ENCODE measurements around the gene DPH2.

DPH2 gene

DNA sequence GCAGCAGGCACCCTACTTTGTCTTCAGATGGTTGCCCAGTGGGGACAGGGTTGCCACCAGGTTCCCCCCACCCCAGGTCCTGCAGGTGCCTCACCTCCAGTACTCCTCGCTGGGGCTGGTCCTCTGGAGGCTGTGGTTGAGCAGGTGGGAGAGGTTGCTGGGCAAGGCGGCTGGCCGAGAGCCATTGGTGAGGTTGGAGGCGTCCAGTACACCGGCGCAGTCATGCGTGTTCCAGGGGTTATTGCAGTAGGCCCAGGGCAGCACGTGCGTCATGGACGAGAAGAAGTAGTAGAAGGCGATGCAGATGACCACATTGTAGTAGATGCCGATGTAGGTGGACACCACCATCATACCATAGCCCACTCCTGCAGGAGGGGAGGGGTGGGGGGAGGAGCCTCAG, 38.4 kb downstream of the DPH2 start:
- DNase-seq: no peak

DNA sequence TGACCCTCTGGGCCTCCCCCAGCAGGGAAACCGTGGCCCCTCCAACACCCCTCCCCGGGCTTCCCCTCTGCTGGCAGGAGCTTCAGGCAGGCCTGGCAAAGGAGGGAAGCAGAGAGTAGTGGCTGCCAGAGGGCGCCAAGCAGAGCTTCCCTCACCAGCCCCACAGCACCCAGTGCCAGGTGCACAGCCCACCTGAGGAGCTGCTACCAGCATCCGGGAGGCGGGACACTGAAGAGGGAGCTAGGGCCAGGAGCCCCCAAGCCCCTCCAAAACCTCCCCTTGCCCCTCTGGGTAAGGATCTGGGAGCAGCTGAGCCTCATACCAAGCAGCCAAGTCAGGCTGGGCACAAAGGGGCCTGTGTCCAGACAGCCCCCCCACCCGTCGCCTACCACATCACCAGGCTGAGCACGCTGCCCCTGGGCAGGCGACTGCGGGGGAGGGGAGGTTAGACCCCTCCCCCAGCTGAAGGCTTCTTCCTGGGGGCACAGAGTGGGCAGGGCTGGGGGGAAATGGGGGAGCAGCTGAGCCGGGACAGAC, 41.2 kb downstream of the DPH2 start:
- DNase-seq: no peak

DNA sequence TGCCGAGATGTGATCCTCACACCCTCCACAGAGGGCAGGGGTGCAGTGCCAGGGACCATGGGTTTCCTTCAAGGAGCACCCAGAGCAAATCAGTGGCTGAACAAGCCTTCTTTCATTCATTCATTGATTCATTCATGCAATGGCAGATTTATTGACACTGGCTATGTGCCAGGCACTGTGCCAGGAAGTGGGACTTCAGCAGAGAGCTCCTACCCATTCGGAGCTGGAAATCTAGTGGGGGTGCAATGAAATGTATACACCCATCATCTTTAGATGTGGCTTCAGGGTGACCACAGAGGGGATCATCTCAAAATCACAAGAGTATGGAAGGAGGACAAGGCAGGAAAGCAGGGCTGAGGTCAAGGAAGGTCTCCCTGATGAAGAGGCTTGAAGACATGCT, 42.6 kb downstream of the DPH2 start:
- DNase-seq: no peak

DNA sequence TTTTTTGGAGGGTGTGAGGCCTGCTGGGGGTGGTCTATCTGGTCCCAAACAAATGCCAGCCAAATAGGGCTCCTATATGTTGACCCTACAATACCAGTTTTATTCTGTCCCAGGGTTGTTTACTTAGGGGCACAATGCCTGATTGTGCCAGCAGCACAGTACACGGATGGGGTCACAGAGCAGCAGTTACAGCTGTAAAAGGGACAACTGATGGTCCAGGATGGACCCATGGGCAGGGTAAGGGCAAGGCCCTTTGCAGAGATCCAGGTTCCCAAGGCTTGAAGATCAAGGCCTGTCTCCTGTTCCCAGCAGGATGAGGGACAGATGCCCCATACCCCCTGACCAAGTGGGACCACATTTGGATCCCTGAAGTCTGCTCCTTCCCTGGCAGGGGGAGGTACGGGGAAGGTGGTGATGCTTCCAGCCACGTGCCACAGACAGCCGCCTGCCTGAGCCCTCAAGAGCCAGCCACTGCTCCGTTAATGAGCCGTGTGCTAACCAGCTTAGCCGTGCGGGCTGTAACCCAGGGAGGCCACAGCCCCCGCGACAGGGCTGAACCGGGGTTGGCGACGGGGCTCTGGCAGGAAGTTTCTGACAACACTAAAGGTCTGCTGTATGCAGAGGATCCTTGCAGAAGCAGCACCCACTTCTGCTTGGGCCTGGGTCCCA, 43.3 kb downstream of the DPH2 start:
- DNase-seq: no peak

DNA sequence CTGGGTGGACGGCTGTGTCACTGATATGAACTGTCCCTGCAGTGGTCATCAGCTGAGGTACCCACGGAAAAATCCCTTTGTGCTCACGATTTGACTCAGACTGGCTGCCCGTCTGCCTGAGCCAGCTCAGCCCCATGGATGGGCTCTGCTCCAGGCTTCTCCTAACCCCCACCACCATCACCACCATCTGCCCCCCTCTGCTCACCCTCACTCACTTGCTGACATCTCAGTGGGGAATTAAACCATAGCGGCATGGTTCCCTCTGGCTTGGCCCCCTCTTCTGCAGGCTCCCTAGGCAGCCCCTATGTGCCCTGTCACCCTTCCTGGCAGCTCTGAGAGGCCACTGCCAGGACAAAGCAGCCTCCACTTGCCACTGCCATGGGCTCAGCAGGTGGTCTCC, 44.1 kb downstream of the DPH2 start:
- no peak for DNase-seq

DNA sequence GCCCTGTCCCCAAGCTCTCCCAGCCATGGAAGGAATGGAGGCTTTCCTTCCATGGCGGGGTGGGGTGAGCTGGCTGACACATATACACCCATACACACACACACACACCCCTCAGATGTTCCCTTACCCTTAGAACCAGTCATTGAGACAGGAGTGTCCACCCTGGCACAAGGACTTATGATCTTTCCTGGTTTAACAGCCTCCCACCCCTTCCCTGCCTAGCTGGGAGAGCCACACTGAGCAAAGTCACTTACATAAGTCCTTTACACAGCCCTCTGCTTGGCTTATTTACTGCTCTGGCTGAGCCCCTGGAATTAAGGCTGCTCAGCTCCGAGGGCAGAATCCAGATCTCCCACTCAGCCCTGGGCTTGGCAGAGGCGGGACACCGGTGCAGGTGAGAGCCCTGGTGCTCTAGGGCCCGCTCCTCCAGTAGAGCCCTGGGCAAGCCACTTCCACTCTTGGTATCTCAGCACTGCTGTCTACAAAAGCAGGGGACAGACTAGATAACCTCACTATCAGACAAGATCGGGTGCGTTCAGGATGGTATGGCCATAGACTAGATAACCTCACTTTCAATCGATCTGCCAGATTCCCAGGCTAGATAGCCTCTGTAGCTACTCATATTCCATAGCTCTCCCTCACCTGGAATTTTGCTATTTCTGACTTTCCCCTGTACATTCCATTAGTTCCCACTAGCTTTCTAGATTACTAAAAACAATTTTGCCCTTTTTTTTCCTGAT, 44.7 kb downstream of the DPH2 start:
- no peak for DNase-seq

DNA sequence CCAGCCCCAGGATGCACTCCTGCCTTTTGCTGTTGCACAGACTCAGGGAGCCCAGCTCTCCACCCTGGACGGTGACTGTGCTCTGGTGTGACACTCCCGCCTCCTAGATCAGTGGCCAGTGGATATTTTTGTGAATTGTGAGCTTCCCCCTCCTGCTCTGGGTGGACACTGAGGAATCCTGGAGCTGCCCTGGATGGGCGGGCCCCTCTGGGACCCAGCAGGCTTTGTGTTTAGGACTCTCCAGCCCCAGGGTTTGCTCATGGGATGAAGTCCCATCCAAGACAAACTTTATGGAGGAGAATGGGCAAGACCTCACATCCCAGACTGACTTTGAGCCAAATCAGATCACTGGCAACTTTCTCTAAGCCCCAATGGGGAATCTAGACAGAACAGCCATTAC, 45.4 kb downstream of the DPH2 start:
- DNase-seq: no peak

DNA sequence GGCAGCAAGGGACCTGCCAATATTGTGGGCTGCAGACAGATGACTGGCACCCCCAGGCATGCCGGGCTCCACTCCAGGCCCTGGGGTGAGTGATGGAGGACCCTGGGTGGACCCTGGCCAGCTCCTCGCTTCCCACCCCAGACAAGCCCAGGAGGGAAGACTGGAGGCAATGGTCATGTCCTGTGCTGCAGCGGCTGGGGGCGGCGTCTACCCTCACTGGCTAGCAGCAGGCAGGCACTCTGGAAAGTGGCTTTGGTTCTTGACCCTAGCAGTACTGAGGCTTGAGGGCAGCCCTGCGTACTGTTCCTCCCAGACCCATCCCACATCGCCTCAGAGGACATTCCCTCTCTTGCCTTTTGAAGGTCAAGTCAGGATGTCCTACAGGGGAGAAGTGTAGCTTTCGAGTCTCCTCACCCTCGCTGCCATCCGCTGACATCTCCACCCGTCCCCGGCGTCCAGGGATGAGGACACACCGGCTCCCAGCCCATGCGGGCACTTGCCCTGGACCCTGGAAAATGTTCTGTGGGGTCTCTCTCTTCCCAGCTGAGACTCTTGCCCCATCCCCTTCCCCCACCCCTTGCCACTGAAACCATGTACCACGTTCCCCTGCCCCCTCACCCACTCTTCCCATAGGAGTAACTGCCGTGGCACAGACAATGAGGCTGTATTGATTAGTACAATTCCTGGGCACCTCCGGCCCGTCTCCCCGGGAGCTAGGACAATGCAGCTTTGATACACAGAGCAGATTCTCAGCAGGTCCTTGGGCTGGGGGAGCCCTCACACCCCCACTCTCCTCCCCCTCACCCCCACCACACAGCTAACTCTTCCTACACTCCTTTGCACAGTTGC, 46.5 kb downstream of the DPH2 start:
- no peak for DNase-seq

DNA sequence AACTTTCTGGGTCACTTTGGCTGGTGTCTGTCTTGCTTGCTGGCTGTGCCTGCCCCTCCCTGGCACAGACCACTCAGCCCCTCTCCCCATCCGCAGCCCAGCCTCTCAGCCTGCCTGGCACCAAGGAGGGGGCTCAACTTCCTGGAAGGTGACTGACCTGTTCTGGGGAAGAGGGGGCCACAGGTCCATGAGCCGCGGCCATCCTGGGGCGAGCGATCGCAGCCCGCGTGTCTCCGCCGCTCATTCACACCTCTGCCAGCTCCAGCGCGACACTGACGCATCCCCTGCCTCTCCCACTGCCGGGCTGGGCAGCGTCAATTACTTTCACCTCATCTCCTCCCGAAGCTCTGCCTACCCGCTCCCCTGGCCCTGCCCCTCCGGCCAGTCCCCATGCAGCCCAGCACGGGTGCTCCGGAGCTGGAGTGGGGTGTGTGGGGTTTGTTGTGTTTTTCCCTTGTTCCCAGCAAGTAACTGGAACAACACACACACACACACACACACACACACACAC, 47.1 kb downstream of the DPH2 start:
- DNase-seq: no peak

DNA sequence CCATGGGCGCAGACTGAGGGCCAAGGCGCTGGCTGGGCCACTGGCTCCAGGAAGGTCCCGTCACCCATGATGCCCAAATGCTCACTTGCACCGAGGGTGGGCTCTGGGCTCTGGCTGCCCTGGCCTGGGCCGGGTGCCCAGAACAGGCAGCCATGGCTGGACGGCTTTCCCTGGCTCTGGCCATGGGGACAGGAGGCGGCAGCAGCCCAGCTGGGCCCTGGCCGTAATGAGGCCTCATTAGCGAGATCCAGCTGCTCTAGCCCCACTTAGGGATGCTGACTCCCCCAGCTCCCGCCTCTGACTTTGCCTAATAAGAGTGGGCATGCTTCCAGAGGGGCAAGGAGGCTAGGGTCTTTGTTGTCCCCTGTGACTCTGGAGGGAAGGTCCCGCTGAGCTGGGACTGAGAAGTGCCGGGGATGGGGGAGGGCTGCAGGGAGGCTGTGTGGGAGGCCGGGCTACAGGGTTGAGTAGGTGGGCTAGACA, 49.7 kb downstream of the DPH2 start:
- no peak for DNase-seq

DNA sequence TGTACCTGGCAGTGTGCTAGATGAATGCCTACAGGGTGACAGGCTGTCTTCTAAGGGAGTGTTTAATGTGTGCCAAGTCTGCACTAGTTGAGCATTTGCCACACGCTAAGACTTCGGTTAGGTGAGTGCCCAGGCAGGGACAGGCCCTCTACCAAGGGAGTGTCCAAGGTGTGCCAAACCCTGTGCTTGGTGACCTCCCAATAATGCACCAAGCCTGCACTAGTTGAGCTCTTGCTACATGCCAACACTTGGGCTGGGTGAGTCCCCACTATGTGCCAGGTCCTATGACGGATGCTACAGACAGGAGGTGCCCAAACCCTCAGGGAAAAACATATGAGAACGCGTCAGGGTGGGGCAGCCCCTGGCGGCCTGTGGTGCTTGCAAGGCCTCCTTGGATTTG, 50.7 kb downstream of the DPH2 start:
- DNase-seq: no peak

DNA sequence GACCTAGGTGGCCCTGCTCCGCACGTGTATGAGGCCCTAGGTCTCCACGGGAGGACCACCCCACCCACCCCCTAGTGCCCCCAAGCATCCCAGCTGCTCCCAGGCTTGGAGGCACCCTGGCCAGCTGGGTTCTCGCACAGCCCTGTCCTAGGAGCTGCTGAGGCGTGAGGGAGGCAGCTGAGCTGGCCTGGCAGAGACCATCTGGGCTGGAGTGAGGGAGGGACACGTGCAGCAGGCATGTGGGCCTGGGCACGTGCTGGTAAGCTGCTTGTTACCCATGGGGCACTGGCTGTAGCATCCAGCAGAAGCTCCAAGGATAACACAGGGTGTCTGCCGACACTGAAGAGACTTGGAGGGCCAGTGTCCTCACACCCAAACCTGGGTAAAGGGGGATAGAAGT, 51.3 kb downstream of the DPH2 start:
- DNase-seq: no peak

DNA sequence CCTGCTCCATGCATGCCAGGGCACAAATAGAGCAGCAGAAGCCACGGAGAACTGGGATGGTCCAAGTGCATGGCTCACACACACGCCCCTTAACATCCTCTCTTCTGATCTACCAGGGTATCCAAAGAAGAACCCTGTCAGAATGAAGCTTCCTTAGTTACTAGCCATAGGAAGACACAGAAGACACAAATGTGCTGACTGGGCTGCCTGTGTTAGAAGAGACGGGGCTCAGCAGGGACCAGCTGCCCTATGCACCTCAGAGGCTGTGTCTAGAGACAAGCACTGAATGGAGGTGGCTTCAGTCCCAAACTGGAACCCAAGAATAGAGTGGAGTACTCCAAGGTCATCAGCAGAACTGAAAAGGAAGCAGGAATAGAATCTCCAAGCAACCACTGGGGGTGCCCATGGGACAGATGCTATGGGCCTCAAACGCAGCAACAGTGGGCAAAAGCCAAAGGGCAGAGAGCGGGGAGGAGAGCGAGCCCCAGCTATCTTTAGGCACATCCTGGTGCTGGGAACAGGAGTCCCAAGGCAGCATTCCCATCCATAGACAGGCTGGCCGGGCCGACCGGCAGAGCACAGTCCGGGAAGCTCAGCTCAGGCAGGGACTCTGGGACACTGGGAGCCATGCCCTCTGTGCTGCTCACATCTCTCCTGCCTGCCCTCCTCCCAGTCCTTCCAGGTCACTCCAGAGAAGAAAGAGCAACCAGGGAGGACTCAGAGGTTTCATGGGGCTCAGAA, 51.9 kb downstream of the DPH2 start:
- DNase-seq: no peak
